OCI-LY1 (cell line): ENCODE results near the gene AGTPBP1.
"Not testable (repeated sequence)": the region's sequence is repeated elsewhere in the genome, so short reads cannot be mapped to it uniquely, and the experiment has no call there.

Experiments used
- H2AFZ ChIP-seq: fragments of 200-600 bp; sonication (generic), shearing (Covaris generic); 2 replicates; pipeline ENCODE4 v1.6.0; 2014; ENCODE audit warnings: antibody characterized with exemption, mild to moderate bottlenecking, low read length
- H3F3A ChIP-seq: fragments of 200-600 bp; sonication (generic), shearing (Covaris generic); 2 replicates; pipeline ENCODE4 v1.6.0; 2014; ENCODE audit warnings: mild to moderate bottlenecking, antibody characterized with exemption, low read length, moderate library complexity; ENCODE audit not compliant: insufficient read depth
- H3K27ac ChIP-seq: fragments of 200-600 bp; sonication (generic); 2 replicates; pipeline ENCODE4 v1.5.1; 2014; ENCODE audit warnings: low read length, mixed run types, mild to moderate bottlenecking, low read depth; ENCODE audit not compliant: poor library complexity, severe bottlenecking
- H3K27me3 ChIP-seq: fragments of 200-600 bp; sonication (generic); 2 replicates; pipeline ENCODE4 v1.6.0; 2014; ENCODE audit warnings: antibody characterized with exemption, mild to moderate bottlenecking, low read length, moderate library complexity; ENCODE audit not compliant: insufficient read depth
- H3K36me3 ChIP-seq: fragments of 200-600 bp; sonication (generic); 2 replicates; pipeline ENCODE4 v1.6.1; 2014; ENCODE audit warnings: mild to moderate bottlenecking, antibody characterized with exemption, low read length, moderate library complexity, mixed read lengths; ENCODE audit not compliant: insufficient read depth
- H3K4me1 ChIP-seq: fragments of 200-600 bp; sonication (generic); 2 replicates; pipeline ENCODE4 v1.5.1; 2014; ENCODE audit warnings: mild to moderate bottlenecking, low read length, moderate library complexity; ENCODE audit not compliant: insufficient read depth, severe bottlenecking
- H3K4me2 ChIP-seq: fragments of 200-600 bp; sonication (generic), shearing (Covaris generic); 2 replicates; pipeline ENCODE4 v1.6.1; 2014; ENCODE audit warnings: low read length
- H3K4me3 ChIP-seq: fragments of 200-600 bp; sonication (generic); 2 replicates; pipeline ENCODE4 v1.5.1; 2014; ENCODE audit warnings: low read length, low read depth, mild to moderate bottlenecking, mixed read lengths; ENCODE audit not compliant: poor library complexity, severe bottlenecking
- H3K79me2 ChIP-seq: fragments of 200-600 bp; shearing (Covaris generic); 2 replicates; pipeline ENCODE4 v1.6.1; 2016; ENCODE audit warnings: mixed run types, low read length, mixed read lengths; ENCODE audit not compliant: insufficient read depth
- H3K9ac ChIP-seq: fragments of 200-600 bp; sonication (generic), shearing (Covaris generic); 2 replicates; pipeline ENCODE4 v1.6.1; 2014; ENCODE audit warnings: mild to moderate bottlenecking, low read length, mixed read lengths
- H3K9me2 ChIP-seq: fragments of 200-600 bp; sonication (generic), shearing (Covaris generic); 2 replicates; pipeline ENCODE4 v1.6.1; 2014; ENCODE audit warnings: low read depth, mild to moderate bottlenecking, low read length, mixed read lengths
- H3K9me3 ChIP-seq: fragments of 200-600 bp; shearing (Covaris generic); 2 replicates; pipeline ENCODE4 v1.6.1; 2014; ENCODE audit warnings: low read length, mixed read lengths
- H4K20me1 ChIP-seq: fragments of 200-600 bp; sonication (generic), shearing (Covaris generic); 2 replicates; pipeline ENCODE4 v1.6.0; 2016; ENCODE audit warnings: mild to moderate bottlenecking, low read length; ENCODE audit not compliant: insufficient read depth
- EZH2 ChIP-seq: fragments of 200-600 bp; sonication (generic), shearing (Covaris generic); IDR thresholded peaks from 2 replicates; pipeline ENCODE4 v1.8.0; 2017; ENCODE audit warnings: borderline replicate concordance, mixed run types, mild to moderate bottlenecking, antibody characterized with exemption, low read length, moderate library complexity, mixed read lengths
- TF ChIP-seq, protein P1 (sequence below): fragments of 200-600 bp; sonication (generic), shearing (Covaris generic); IDR thresholded peaks from 2 replicates; pipeline ENCODE4 v1.5.1; 2017; ENCODE audit warnings: mild to moderate bottlenecking, antibody characterized with exemption, low read length, moderate library complexity, mixed read lengths

AGTPBP1 gene

DNA sequence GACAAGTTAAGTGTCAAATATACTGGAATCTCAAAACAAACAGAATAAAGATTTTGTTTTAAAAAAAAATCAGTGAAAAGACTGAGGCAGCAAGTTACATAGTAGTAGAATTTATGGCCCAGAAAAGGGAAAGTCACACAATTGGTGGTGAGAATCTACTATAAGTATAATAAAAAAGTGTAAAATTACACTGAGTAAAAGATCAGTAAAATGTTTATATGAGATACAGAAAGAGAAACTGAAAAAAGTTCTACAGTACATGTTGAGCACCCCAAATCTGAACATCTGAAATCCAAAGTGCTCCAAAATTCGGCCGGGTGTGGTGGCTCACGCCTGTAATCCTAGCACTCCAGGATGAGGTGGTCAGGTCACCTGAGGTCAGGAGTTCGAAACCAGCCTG, 15.0 kb downstream of the AGTPBP1 start:
- H3K79me2 ChIP-seq, result peaks cover 53% of the 10 kb centered on the region
- no peak overlapping the region for H3K4me3 ChIP-seq
- H3K27ac ChIP-seq, result no peak overlapping the region
- H3K9me2 ChIP-seq, result no peaks in the 10 kb centered on the region
- no peaks in the 10 kb centered on the region for H3K27me3 ChIP-seq
- H3K4me2 ChIP-seq, result no peak overlapping the region
- no peaks in the 10 kb centered on the region for H3K9me3 ChIP-seq
- H3K36me3 ChIP-seq, result peaks cover 8% of the 10 kb centered on the region
- no peak overlapping the region for H3K9ac ChIP-seq
- no peak overlapping the region for H2AFZ ChIP-seq
- no peaks in the 10 kb centered on the region for H3K4me1 ChIP-seq
- TF ChIP-seq, protein P1, sequence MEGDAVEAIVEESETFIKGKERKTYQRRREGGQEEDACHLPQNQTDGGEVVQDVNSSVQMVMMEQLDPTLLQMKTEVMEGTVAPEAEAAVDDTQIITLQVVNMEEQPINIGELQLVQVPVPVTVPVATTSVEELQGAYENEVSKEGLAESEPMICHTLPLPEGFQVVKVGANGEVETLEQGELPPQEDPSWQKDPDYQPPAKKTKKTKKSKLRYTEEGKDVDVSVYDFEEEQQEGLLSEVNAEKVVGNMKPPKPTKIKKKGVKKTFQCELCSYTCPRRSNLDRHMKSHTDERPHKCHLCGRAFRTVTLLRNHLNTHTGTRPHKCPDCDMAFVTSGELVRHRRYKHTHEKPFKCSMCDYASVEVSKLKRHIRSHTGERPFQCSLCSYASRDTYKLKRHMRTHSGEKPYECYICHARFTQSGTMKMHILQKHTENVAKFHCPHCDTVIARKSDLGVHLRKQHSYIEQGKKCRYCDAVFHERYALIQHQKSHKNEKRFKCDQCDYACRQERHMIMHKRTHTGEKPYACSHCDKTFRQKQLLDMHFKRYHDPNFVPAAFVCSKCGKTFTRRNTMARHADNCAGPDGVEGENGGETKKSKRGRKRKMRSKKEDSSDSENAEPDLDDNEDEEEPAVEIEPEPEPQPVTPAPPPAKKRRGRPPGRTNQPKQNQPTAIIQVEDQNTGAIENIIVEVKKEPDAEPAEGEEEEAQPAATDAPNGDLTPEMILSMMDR, result no peak
- TF ChIP-seq EZH2, result no peak
- no peaks in the 10 kb centered on the region for H4K20me1 ChIP-seq
- H3F3A ChIP-seq, result no peaks in the 10 kb centered on the region

DNA sequence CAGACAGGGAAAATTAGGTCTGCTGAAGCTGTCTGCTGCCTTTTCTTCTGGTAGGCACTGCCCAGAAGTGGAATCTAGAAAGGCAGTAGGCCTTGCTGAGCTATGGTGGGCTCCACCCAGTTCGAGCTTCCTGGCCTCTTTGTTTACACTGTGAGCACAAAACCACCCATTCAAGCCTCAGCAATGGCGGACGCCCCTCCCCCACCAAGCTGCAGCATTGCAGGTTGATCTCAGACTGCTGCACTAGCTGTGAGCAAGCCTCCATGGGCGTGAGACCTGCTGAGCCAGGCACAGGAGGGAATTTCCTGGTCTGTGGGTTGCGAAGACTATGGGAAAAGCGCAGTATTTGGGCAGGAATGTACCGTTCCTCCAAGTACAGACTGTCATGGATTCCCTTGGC, 18.5 kb downstream of the AGTPBP1 start:
- H3K9ac ChIP-seq, result no peak overlapping the region
- H3F3A ChIP-seq, result no peaks in the 10 kb centered on the region
- no peaks in the 10 kb centered on the region for H3K4me1 ChIP-seq
- no peak overlapping the region for H3K27ac ChIP-seq
- H2AFZ ChIP-seq, result no peak overlapping the region
- H3K36me3 ChIP-seq, result peaks cover 8% of the 10 kb centered on the region
- no peaks in the 10 kb centered on the region for H3K27me3 ChIP-seq
- TF ChIP-seq, protein P1, result no peak
- no peak for TF ChIP-seq EZH2
- no peaks in the 10 kb centered on the region for H4K20me1 ChIP-seq
- H3K9me3 ChIP-seq, result no peaks in the 10 kb centered on the region
- no peak overlapping the region for H3K4me3 ChIP-seq
- H3K9me2 ChIP-seq, result no peaks in the 10 kb centered on the region
- H3K4me2 ChIP-seq, result no peak overlapping the region
- H3K79me2 ChIP-seq, result peaks cover 34% of the 10 kb centered on the region

DNA sequence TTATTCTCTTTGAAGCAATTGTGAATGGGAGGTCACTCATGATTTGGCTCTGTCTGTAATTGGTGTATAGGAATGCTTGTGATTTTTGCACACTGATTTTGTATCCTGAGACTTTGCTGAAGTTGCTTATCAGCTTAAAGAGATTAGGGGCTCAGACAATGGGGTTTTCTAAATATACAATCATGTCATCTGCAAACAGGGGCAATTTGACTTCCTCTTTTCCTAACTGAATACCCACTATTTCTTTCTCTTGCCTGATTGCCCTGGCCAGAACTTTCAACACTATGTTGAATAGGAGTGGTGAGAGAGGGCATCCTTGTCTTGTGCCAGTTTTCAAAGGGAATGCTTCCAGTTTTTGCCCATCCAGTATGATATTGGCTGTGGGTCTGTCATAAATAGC, 22.3 kb downstream of the AGTPBP1 start:
- not testable (repeated sequence) for H3F3A ChIP-seq, H3K27me3 ChIP-seq, H2AFZ ChIP-seq, H3K9ac ChIP-seq, H4K20me1 ChIP-seq, H3K9me3 ChIP-seq, H3K4me3 ChIP-seq, H3K27ac ChIP-seq, H3K4me2 ChIP-seq, H3K9me2 ChIP-seq, H3K79me2 ChIP-seq, H3K36me3 ChIP-seq
- H3K4me1 ChIP-seq, result peaks cover 15% of the 10 kb centered on the region

DNA sequence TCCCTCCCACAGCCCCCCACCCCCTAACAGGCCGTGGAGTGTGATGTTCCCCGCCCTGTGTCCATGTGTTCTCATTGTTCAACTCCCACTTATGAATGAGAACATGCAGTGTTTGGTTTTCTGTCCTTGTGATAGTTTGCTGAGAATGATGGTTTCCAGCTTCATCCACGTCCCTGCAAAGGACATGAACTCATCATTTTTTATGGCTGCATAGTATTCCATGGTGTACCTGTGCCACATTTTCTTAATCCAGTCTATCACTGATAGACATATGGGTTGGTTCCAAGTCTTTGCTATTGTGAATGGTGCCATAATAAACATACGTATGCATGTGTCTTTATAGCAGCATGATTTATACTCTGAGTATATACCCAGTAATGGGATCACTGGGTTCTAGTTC, 23.9 kb downstream of the AGTPBP1 start:
- H3K27ac ChIP-seq, H3K9me2 ChIP-seq, H3K4me3 ChIP-seq, H3K4me2 ChIP-seq, H3F3A ChIP-seq, H3K36me3 ChIP-seq, H3K27me3 ChIP-seq, H3K9me3 ChIP-seq, H3K9ac ChIP-seq, H3K79me2 ChIP-seq, H2AFZ ChIP-seq, H4K20me1 ChIP-seq: not testable (repeated sequence)
- H3K4me1 ChIP-seq, result peaks cover 15% of the 10 kb centered on the region
